SK-N-SH (cell line): Measurements from ENCODE around the gene DCP2. TPM values are rescaled to one million over a fixed set of nuclear protein-coding genes. Genes with fewer than 3 reads are reported as not detected.
A peak's percentile ranks its signal among the peaks of the same experiment; 100 is the strongest.

Source experiments
- CTCF ChIA-PET: fragments of 300-600, 350-600 bp; formaldehyde crosslinking; extraction: SDS; loops from one replicate; lab custom pipeline; 2021; lab: Yijun Ruan, JAX
- POLR2A ChIA-PET: fragments of 350-600 bp; sonication (Branson Sonifier 250); formaldehyde crosslinking; extraction: SDS; loops from one replicate; lab custom pipeline; 2020; ENCODE audit warnings: antibody characterized with exemption, inconsistent platforms; lab: Yijun Ruan, JAX
- DNase-seq: peaks from one replicate; pipeline ENCODE4 v3.0.0; 2012
- H2AFZ ChIP-seq: fragments of 200-600 bp; sonication (generic); 2 replicates; pipeline ENCODE4 v1.8.1; 2016; ENCODE audit warnings: antibody characterized with exemption, mild to moderate bottlenecking, low read depth
- H3F3A ChIP-seq: fragments of 200-600 bp; sonication (generic); replicated peaks from 2 replicates; pipeline ENCODE3; 2016; ENCODE audit warnings: antibody characterized with exemption, mild to moderate bottlenecking; ENCODE audit not compliant: insufficient read depth
- H3K27ac ChIP-seq, 2 experiments: fragments of 200-500 bp in 1 of 2; fragments of 200-600 bp in 1 of 2; sonication (Bioruptor generic) in 1 of 2; sonication (generic), shearing (Covaris generic) in 1 of 2; 2 replicates each; pipeline versions ENCODE4 v1.5.1 to v1.6.1; 2014 to 2016; ENCODE audit warnings: low read depth in 2 of 2, inconsistent platforms in 1 of 2, low read length in 1 of 2, mild to moderate bottlenecking in 1 of 2, mixed read lengths in 1 of 2
- H3K27me3 ChIP-seq: fragments of 200-600 bp; sonication (generic), shearing (Covaris generic); 2 replicates; pipeline ENCODE4 v1.6.1; 2016; ENCODE audit warnings: mixed run types; ENCODE audit not compliant: insufficient read depth
- H3K36me3 ChIP-seq, 2 experiments: fragments of 200-500 bp in 1 of 2; fragments of 200-600 bp in 1 of 2; sonication (Bioruptor generic) in 1 of 2; sonication (generic) in 1 of 2; replicated peaks in 1 of 2; 2 replicates each; pipeline versions ENCODE3 to v1.5.1; 2014 to 2016; ENCODE audit warnings: low read length in 1 of 2, mild to moderate bottlenecking in 1 of 2; ENCODE audit not compliant: insufficient read depth in 2 of 2, control insufficient read depth in 1 of 2
- H3K4me1 ChIP-seq, 2 experiments: fragments of 200-500 bp in 1 of 2; fragments of 200-600 bp in 1 of 2; sonication (Bioruptor generic) in 1 of 2; sonication (generic), shearing (Covaris generic) in 1 of 2; 2 replicates each; pipeline versions ENCODE4 v1.5.1 to v1.6.1; 2014 to 2016; ENCODE audit warnings: low read depth in 1 of 2, low read length in 1 of 2, mixed run types in 1 of 2; ENCODE audit not compliant: insufficient read depth in 2 of 2, control insufficient read depth in 1 of 2
- H3K4me2 ChIP-seq: fragments of 200-600 bp; sonication (generic), shearing (Covaris generic); 2 replicates; pipeline ENCODE4 v1.6.1; 2017; ENCODE audit warnings: mixed run types
- H3K4me3 ChIP-seq, 2 experiments: fragments of 200-500 bp in 1 of 2; fragments of 200-600 bp in 1 of 2; sonication (Bioruptor generic) in 1 of 2; sonication (generic), shearing (Covaris generic) in 1 of 2; 2 replicates each; pipeline versions ENCODE4 v1.5.1 to v1.8.1; 2014 to 2016; ENCODE audit warnings: low read depth in 2 of 2, inconsistent platforms in 1 of 2, low read length in 1 of 2, mild to moderate bottlenecking in 1 of 2, mixed read lengths in 1 of 2, moderate library complexity in 1 of 2
- H3K79me2 ChIP-seq: fragments of 200-600 bp; sonication (generic); 2 replicates; pipeline ENCODE4 v1.8.1; 2017; ENCODE audit warnings: mild to moderate bottlenecking; ENCODE audit not compliant: insufficient read depth
- H3K9ac ChIP-seq: fragments of 200-600 bp; sonication (generic); 2 replicates; pipeline ENCODE4 v1.6.1; 2017; ENCODE audit warnings: mixed run types
- H3K9me2 ChIP-seq: fragments of 200-600 bp; sonication (generic); 2 replicates; pipeline ENCODE4 v1.6.1; 2017; ENCODE audit warnings: mixed run types
- H3K9me3 ChIP-seq: fragments of 200-600 bp; sonication (generic); 2 replicates; pipeline ENCODE4 v1.6.1; 2017; ENCODE audit warnings: mixed run types, mild to moderate bottlenecking, moderate library complexity
- H4K20me1 ChIP-seq: fragments of 200-600 bp; sonication (generic); 2 replicates; pipeline ENCODE4 v1.6.1; 2017; ENCODE audit warnings: mild to moderate bottlenecking, mixed run types; ENCODE audit not compliant: insufficient read depth
- CTCF ChIP-seq: fragments of 200-600 bp; sonication (generic); IDR thresholded peaks from 2 replicates; pipeline ENCODE4 v1.6.1; 2017; ENCODE audit warnings: antibody characterized with exemption, mild to moderate bottlenecking, moderate library complexity
- EZH2phosphoT487 ChIP-seq: fragments of 200-600 bp; sonication (generic); IDR thresholded peaks from 2 replicates; pipeline ENCODE4 v1.6.1; 2017; ENCODE audit warnings: low read depth, mixed run types, mild to moderate bottlenecking, antibody characterized with exemption, moderate library complexity, borderline replicate concordance
- FOSL2 ChIP-seq: IDR thresholded peaks from 2 replicates; pipeline ENCODE4 v1.4.0; 2012; ENCODE audit warnings: low read depth, mild to moderate bottlenecking, moderate library complexity, borderline replicate concordance
- FOXM1 ChIP-seq: IDR thresholded peaks from 2 replicates; pipeline ENCODE4 v1.4.0; 2012; ENCODE audit warnings: low read depth, mild to moderate bottlenecking
- MXI1 ChIP-seq: IDR thresholded peaks from 2 replicates; pipeline ENCODE4 v1.6.1; 2012; ENCODE audit warnings: mild to moderate bottlenecking, low read depth, low read length, improper control_type of control experiment
- NFIC ChIP-seq: IDR thresholded peaks from 2 replicates; pipeline ENCODE4 v1.4.0; 2012; ENCODE audit warnings: borderline replicate concordance
- NRF1 ChIP-seq: IDR thresholded peaks from 2 replicates; pipeline ENCODE4 v1.6.1; 2012; ENCODE audit warnings: low read depth, mild to moderate bottlenecking, low read length
- RAD21 ChIP-seq: IDR thresholded peaks from 2 replicates; pipeline ENCODE4 v1.6.1; 2012; ENCODE audit warnings: mild to moderate bottlenecking, low read length
- SMC3 ChIP-seq: IDR thresholded peaks from 2 replicates; pipeline ENCODE4 v1.6.1; 2012; ENCODE audit warnings: low read depth, low read length, improper control_type of control experiment
- TCF12 ChIP-seq: IDR thresholded peaks from 2 replicates; pipeline ENCODE4 v1.4.0; 2012
- TEAD4 ChIP-seq: IDR thresholded peaks from 2 replicates; pipeline ENCODE4 v1.4.0; 2012; ENCODE audit warnings: mild to moderate bottlenecking, borderline replicate concordance; ENCODE audit not compliant: insufficient read depth
- WGBS: methylation state at CpG from one replicate; pipeline ENCODE4 v1.1.6; 2017; ENCODE audit warnings: low lambda C conversion rate; 5-methylcytosine and 5-hydroxymethylcytosine counted together
- polyA plus RNA-seq, 3 experiments: library from polyadenylated mRNA; depleted of rRNA; stranded (reverse); fragments of >200 nt; gene quantifications; 2 replicates each; pipeline ENCODE4 v1.2.3, GENCODE V29; 2012
- TF ChIP-seq, protein P1 (sequence below): fragments of 150-350 bp; IDR thresholded peaks from 2 replicates; pipeline ENCODE4 v1.6.1; 2016; ENCODE audit warnings: mild to moderate bottlenecking, low read depth, low read length

Gene DCP2
- polyA plus RNA-seq, 1 of the 3 experiments (the other 2 are of a cell fraction) = 6.0 TPM

DNA sequence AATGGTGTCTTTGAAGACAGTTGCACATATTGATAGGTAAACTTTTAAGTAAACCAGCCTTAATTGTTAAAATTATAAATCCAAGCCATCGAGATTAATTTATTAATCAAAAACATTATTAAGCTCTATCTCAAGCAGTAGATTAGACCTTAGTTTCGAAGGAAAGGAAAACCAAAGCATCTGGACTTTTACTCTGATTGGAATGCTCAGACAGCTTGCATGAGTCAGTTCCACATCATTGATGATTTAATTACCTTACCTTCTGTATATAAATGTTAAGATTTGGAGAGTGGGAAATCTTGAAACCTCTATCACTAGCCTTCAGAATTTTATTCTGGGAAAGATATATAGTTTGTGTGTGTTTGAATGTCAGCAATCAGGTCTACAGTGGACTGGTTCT is 23.9 kb downstream of the DCP2 start:
- Histone ChIP-seq H3K4me2 (no peak overlapping the region), H3K9ac (no peak overlapping the region), H3K79me2 (peaks cover 63% of the 10 kb centered on the region)

DNA sequence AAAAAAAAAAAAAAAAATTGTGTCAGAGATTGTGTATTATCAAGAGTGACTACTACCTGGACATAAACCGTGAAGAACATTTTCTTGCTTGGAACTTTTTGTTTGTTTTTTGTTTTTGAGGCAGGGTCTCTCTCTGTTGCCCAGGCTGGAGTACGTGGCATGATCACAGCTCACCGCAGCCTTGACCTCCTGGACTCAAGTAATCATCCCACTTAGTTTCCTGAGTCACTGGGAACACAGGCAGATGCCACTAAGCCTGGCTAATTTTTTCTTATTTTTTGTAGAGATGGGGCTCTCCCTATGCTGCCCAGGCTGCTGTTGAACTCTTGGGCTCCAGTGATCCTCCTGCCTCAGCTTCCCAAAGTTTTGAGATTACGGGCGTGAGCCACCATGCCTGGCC is 25.8 kb downstream of the DCP2 start:
- CTCF ChIA-PET = interaction anchor here (1.0 to 1.6 kb wide), 4 partner anchors 16 to 509 kb away, joined by 3 to 5 read pairs (median 4); no protein-coding TSS in a partner anchor
- H3K9ac ChIP-seq = no peak overlapping the region
- peaks cover 44% of the 10 kb centered on the region for H3K79me2 ChIP-seq
- WGBS = 91% methylated on average over 5 of the region's 5 CpGs
- no peak overlapping the region for H2AFZ ChIP-seq
- TF ChIP-seq NFIC = no peak
- no peak for TF ChIP-seq RAD21
- no peak for TF ChIP-seq SMC3
- no peak for TF ChIP-seq TCF12
- TF ChIP-seq MXI1 = no peak
- no peak for TF ChIP-seq TEAD4
- TF ChIP-seq, protein P1, sequence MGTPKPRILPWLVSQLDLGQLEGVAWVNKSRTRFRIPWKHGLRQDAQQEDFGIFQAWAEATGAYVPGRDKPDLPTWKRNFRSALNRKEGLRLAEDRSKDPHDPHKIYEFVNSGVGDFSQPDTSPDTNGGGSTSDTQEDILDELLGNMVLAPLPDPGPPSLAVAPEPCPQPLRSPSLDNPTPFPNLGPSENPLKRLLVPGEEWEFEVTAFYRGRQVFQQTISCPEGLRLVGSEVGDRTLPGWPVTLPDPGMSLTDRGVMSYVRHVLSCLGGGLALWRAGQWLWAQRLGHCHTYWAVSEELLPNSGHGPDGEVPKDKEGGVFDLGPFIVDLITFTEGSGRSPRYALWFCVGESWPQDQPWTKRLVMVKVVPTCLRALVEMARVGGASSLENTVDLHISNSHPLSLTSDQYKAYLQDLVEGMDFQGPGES = no peak
- no peak for TF ChIP-seq EZH2phosphoT487
- no peak for TF ChIP-seq CTCF
- no peak for TF ChIP-seq NRF1
- no peaks in the 10 kb centered on the region for H3K9me2 ChIP-seq
- H4K20me1 ChIP-seq = peaks cover 5% of the 10 kb centered on the region; the same call in 1 of the 2 replicates
- H3K27me3 ChIP-seq = no peaks in the 10 kb centered on the region
- no peak for DNase-seq
- H3K4me3 ChIP-seq = no peak overlapping the region
- no peak overlapping the region for H3K4me2 ChIP-seq
- peaks cover 6% of the 10 kb centered on the region for H3F3A ChIP-seq
- no peak overlapping the region for H3K27ac ChIP-seq
- peaks cover 37 to 62% of the 10 kb centered on the region in 2 experiments for H3K36me3 ChIP-seq
- H3K9me3 ChIP-seq = no peaks in the 10 kb centered on the region
- POLR2A ChIA-PET = no interaction called here
- peaks cover 0 to 15% of the 10 kb centered on the region in 2 experiments; a peak in 1 of 4 replicates for H3K4me1 ChIP-seq

More for the DNA sequence above, 23.9 kb downstream of the DCP2 start:
- Histone ChIP-seq H3K4me3 (no peak overlapping the region), H3K9me3 (no peaks in the 10 kb centered on the region), H4K20me1 (peaks cover 21% of the 10 kb centered on the region), H3K4me1 (peaks cover 0 to 15% of the 10 kb centered on the region in 2 experiments; a peak in 2 of 4 replicates), H3F3A (peaks cover 10% of the 10 kb centered on the region), H3K36me3 (peaks cover 41 to 73% of the 10 kb centered on the region in 2 experiments), H3K9me2 (no peaks in the 10 kb centered on the region), H3K27ac (no peak overlapping the region), H3K27me3 (no peaks in the 10 kb centered on the region), H2AFZ (no peak overlapping the region)
- POLR2A ChIA-PET = no interaction called here
- CTCF ChIA-PET = interaction anchor here (0.9 kb wide), 1 partner anchor 201 kb away, joined by 3 read pairs; no protein-coding TSS in a partner anchor
- 66% methylated on average over 2 of the region's 2 CpGs for WGBS
- TF ChIP-seq FOSL2 (peak; percentile 34; the same call in 1 of the 2 replicates), TCF12 (0 out of 2 replicates have a peak, but pooled peaks have one; percentile 16), FOXM1 (no peak)
- DNase-seq = no peak
